ENCODE measurements around the gene FRRS1L.

GRCh38 chr9:109203761-109204360 is 36.8 kb upstream of the FRRS1L start:
- no peak for TF ChIP-seq CREB5 (CRISPR knock-in tag; IDR thresholded peaks at IDR 0.05; ENCODE audit: low read depth)
- TF ChIP-seq ZNF70 (CRISPR knock-in tag; IDR thresholded peaks at IDR 0.05) = no peak

Measured in SK-N-SH treated with all-trans-retinoic acid at 6 μM for 48 hours (cell line).